DMS153 treated with DMSO at 0.1 percent for 48 hours (cell line): ENCODE measurements around the gene TAGAP.
"Not testable (repeated sequence)": the region's sequence is repeated elsewhere in the genome, so short reads cannot be mapped to it uniquely, and the experiment has no call there.

Source experiments
- DNase-seq: peaks from one replicate; lab custom pipeline; 2025; ENCODE audit not compliant: unreplicated experiment; lab: John Stamatoyannopoulos, UW

The TAGAP gene

DNA sequence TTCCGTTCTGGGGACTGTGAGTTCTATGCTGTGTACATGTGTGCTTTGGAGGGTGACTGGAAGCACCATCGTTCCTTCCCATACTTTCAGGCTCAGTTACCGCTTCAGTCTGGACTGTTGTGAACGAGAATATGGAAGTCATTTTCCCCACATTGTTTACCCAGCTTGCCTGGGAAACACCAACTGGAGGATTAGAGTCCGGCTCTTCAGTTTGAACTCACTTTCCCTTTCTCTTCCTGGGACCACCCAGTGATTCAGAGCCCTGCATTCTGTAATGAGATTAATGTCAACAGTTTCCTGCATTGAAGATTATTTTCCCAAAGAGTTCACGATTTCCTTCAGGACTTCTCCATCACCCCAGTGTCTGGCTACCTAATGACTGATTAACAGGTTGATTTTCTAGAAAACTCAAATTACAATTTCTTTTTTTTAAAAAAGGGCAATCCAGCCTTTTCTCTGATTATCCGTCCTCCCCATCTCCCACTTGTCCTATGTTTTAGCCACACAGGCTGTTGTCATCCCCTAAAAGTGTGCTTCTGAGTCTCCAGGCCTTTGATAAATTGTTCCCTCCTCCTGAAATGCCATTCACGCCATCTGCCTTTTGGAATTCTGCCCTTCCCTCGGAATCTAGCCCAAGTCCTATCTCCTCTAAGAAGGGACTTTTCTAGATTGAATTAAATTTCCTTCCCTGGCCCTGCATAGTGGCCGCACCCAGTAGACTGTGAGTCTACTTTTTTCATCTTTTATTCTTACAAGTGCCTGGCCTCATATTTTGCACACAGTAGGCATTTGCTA, 3.3 kb upstream of the TAGAP start:
- DNase-seq: no peak

- no peak for DNase-seq
These were observed 1.0 kb upstream of the TAGAP start for GRCh38 chr6:159045801-159046200.

DNA sequence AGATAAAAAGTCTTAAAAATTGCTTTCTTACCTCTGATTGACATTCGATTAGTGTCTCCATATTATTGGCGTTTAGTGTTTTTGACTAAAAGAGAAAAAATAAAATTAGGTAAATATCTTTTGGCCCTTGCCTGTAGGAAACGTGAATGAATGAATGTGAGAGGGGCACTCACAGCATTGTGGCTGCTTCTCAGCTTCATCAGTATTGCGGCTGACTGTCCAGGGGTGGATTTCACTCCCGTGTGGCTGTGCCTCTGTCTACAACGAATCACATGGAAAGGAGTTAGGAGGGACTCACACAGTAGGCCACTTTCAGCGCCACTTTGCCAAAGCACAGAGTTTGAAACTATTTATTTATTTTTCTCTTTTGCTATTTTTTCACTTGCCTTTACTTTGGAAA, 844 bp downstream of the TAGAP start:
- no peak for DNase-seq

DNA sequence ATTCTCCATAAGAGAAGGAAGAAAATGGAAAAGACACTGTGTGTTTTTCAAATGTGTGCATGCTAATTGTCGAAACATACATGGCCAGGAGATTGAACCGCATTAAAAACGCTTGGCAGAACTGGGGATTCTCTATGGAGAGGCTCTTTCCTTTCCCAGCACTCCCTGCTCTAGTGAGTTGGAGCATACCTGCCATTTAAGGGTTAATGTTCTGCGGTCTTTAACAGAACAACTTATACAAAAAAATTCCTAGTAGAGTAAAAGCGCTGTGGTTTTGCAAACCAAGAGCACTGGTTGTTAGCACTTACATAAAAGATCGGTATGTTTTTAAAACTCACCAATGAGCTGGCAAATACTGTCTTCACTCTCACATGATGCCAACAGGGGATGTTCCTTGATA, 1.5 kb downstream of the TAGAP start:
- DNase-seq: no peak

- no peak for DNase-seq
These were observed 2.0 kb downstream of the TAGAP start for GRCh38 chr6:159042826-159043181.

DNA sequence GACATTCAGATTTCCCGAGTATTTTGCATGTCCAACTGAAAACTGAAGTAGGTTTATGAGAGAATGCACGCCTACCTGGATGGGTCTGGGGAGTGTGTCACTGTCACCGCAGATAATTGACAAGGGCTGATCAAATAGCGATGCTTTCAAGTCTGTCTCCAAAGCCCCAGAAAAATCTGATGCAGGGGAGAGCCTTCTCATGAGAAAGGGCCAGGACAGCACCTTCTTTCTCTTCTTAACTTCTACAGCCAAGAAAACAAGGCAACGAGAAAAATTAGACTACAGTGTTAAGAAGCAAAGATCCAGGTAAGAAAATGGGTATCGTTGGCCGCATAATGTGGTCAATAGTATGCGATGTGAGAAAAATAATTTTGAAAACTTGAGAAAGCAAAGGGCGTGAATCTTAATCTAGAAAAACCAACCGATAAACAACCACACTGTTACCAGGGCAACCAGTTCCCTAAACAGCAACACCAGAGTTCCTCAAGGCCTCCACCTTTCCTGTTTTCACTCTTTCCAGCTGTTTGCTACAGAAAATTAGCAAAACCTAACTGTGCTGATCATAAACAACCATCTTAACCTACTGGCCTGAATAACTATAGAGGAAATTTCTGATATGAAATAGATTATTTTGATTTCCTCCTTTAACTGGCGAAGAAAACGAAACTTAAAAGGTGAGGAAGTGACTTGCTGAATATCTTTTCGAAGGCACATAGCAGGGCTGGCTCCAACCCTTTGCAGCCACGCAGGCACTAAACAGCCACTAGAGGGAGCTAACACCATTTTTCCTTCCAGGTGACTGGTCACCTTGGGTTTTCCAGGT, 2.6 kb downstream of the TAGAP start:
- DNase-seq: peak; percentile 85

DNA sequence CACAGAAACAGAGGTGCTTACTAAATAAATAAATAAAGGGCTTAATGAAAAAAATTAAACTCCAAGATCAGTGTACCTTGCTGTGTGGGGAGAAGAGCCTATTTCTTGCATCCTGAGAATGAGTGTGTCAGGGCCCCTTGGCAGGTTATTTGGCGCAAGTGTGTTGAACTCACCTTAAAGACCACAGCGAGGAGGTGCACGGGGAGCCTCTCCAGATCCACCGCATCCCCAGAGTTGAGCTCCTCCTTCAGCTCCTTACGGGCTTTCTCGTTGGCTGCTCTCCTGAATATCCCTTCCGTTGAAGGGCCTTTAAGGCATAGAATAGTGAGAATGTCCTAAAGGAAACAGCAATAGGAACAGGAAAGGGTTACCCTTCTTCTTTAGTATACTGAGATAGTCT, 3.6 kb downstream of the TAGAP start:
- DNase-seq: no peak

DNA sequence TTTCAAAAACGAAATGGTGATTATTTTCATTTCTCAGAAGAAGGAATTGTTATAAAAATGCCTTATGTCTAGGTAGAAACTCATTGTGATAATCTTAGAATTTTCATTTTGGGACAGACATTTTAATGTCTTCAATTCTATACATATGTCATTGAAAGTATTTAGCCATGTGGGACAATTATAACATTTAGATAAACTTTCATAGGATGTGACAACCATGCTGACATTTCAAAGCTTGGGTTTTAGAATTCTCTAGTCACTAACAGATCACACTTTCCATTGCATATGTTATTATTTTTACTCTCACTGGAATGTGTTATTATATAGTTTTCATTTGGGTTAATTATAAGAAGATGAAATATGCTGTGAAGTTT, 4.9 kb downstream of the TAGAP start:
- DNase-seq: no peak

- DNase-seq: no peak
These were observed 5.6 kb downstream of the TAGAP start for GRCh38 chr6:159038914-159039884.

DNA sequence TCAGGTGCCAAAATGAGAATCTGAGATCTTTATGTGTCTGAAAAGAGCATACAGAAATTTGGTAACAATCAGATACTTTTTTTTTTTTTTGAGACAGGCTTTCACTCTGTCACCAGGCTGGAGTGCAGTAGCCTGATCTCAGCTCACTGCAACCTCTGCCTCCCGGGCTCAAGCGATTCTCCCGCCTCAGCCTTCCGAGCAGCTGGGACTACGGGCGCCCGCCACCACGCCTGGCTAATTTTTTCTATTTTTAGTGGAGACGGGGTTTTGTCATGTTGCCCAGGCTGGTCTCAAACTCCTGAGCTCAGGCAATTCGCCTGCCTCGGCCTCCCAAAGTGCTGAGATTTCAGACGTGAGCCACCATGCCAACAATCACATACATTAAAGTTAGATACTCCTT, 6.5 kb downstream of the TAGAP start:
- DNase-seq: not testable (repeated sequence)

GRCh38 chr6:159037756-159038290, 7.0 kb downstream of the TAGAP start:
- DNase-seq: no peak

DNA sequence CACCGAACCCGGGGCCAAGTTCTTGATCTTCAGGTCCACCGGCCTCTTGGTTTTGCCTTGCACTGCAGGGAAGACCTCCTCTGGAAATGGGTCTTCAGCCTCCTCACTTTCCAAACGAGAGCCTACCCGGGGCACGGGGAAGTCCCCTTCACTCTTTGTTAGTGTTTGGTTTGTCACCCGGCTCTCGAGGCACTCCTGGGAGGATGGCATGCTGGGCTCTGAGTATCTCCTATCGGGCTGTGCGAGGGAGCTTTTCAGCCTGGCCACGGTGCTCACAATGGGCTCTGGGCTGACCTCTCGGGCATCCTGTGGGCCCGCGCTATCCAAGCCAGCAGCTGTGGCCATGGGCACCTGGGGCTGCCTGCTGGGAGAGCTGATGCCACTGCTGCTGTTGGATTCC, 8.1 kb downstream of the TAGAP start:
- no peak for DNase-seq

DNA sequence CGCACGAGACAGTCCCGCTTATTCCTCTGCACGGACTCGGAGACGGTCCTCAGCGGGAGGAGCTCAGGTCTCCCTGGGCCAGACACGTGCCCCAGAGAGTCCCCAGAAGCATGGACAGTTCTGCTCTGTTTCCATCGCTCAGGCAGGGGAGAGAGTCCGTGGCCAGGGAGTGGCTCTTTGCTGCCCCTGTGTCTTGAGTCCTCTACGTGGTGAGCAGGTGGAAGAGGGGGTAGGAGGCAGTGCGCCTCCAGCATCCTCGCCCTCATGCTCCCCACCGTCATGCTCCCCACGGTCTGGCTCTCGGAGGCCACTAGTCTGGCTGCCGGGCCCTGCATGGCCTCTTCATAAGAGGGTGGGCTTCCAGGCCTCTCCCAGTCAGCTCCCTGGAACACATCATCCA, 8.9 kb downstream of the TAGAP start:
- DNase-seq: no peak

GRCh38 chr6:159033160-159034049, 11.4 kb downstream of the TAGAP start:
- DNase-seq: no peak

- no peak for DNase-seq
These were observed 12.9 kb downstream of the TAGAP start for GRCh38 chr6:159031846-159032245.

GRCh38 chr6:159030168-159030567, 14.6 kb downstream of the TAGAP start:
- DNase-seq: no peak

GRCh38 chr6:159025224-159025623, 19.6 kb downstream of the TAGAP start:
- not testable (repeated sequence) for DNase-seq

DNA sequence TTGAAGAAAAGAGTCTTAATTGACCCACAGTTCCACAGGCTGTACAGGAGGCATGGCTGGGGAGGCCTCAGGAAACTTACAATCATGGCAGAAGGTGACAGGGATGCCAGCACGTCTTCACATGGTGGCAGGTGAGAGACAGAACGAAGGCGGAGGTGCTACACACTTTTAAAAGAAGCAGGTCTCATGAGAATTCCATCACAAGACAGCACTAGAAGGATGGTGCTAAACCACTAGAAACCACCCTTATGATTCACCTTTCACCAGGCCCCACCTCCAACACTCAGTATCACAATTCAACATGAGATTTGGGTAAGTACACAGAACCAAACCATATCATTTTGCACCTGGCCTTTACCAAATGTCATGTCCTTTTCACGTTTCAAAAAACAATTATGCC, 20.9 kb downstream of the TAGAP start:
- no peak for DNase-seq

- no peak for DNase-seq
These were observed 24.8 kb downstream of the TAGAP start for GRCh38 chr6:159020011-159020410.
